GM19324 (cell line): Measurements from ENCODE around the gene LONP1.
A peak's percentile ranks its signal among the peaks of the same experiment; 100 is the strongest.

Experiments
- ATAC-seq: cut with Tn5 transposase; IDR thresholded peaks from one replicate; pipeline ENCODE4 v1.9.1; 2021; ENCODE audit warnings: mild to moderate bottlenecking, moderate library complexity; ENCODE audit not compliant: unreplicated experiment, low FRiP score

The LONP1 gene

DNA sequence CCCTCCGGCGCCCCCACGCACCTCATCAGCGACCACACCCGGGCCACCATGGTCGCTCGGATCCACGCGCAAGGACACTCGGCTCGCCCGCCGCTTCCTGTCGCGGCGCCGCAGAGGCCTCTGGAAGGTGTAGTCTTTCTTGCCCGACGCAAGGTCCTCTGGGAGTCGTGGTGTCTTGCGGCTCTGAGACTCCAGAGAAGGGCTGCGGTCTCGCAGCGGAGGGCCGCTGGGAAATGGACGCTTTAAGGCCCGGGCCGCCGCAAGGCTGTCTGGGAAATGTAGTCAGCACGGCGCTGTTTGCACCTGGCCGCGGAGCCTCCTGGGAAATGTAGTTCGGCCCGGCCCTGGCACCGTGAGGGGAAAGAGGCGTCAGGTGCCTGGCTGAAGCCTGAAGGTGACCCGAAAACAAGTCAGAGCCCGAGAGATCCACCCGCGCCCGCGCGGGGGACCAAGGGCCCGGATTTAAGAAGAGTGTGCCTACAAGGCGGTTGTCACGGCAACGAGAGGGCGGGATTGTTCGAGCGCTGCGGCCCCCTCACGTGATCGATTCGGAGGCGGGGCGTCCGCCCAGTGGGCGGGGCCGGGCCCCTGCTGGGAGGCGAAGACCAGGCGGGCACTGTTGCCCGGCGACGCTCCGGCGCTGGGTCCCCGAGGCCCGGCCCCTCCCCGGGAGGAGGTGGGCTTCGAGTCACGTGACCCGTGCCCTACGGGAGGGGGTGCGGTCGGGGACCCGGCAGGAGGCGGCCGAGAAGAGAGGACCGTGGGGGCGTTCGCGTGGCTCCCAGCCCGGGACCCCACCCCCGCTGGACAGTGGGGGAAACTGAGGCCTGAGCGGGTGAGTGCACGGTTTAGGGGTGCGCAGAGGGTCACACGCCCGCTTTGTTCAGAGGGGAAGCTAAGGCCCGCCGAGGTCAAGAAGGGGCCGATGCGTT is 39.2 kb downstream of the LONP1 start, which contains the start of the genes HSD11B1L and MICOS13:
HSD11B1L (plus strand) TSS at position 591 of the 932 bp plus-strand sequence. CDS start 3,806 bp downstream, outside the sequence.
MICOS13 (minus strand) TSS at position 80 of the 932 bp plus-strand sequence; CDS start at position 50, 30 bp downstream.
- ATAC-seq, result peak; percentile 88

DNA sequence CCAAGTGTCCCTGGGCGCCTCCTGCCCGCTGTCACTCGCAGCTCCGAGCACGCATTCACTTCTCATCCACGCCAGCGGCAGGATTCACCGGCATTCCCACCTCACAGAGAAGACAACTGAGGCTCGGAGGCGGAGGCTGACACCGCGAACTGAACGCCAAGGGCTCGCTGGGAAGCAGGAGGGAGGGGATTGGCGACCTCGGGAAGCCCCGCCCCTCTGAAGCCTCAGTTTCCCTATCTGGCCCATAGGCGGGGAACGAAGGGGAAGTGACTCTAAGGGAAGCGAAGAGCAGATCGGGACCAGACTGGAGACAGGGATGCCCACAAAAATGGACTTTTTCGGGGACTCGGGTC is 39.9 kb downstream of the LONP1 start:
- no peak for ATAC-seq

DNA sequence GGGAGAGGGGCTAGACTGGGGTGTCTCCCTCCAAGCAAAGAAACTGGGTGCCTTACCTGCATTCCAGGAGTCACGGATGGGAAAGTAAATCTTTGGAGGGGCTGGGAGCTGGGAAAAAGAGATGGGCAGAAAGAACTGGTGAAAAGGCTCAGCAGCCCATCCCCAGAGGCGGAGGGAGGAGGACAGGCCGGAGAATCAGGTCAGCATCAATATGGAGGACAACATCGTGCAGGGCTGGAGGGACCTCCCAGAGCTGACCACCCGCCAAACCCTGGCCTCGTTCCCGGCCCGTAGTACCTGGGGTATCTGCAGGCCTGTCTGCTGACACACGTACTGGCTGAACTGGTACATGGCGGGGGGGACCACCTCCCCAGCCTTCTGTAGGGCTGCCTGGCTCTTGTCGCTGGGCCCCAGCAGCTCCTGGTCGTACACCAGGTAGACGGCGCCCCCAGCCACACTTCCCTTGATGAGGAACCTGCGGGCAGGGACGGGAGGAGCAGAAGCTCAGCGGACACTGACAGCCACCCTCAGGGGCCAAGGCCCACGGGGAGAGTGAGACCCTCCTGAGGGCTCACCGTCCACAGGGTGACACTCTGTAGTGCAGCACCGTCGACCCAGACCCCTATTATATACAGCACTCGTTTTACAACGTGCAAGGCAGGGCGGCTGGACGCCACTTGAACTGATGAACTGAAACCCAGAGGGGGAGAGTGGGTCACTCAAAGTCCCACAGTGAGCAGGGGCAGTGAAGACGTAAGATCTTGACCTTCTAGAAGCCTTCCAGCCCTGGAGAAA is 40.5 kb downstream of the LONP1 start:
- ATAC-seq, result no peak

DNA sequence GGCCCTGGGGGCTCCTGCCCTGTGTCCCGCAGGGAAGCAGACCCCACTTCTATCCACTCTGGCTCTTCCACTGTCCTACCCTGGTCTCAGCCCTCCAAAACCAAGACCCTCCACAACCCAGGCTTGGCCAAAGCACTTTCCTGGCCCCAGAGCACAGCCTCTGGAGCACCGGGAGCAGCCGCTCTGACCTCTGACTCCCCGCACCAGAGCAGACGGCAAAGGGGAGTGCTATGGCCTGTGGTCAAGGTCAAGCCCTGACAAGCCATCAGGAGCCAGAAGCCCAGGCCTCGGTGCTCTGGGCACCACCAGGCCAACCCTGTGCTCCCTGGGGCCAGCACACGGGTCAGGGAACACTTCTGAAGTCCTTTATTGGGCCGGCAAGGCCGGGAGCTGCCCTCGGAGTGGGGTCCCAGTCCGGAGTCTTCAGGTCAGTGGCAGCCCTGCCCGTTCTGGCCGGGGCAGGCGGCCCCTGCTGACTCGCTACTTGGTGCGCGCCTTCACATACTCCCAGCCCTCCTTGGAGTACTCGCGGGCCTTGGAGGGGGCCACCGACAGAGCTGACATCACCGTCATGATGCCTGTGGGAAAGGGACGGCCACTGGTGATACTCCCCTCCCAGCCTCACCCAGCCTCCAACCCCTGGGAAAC is 41.8 kb downstream of the LONP1 start:
- ATAC-seq, result no peak

DNA sequence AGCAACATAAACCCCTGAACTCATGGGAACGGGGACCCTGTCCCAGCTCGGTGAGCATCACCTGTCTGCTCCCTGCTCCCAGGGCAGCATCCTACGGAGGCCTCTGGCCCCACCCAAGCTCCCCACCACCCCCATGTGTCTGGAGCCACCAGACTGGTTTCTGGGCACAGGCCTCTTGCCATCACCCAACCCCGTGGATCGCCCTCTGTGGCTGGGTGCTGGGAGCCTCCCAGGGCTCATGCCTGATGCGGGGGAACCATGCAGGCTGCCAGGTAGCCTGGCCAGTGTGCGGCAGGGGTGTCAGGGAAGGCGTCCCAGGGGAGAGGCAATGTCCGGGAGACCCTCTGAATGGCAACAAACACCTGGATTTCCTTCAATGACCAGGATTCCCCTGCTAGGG is 42.4 kb downstream of the LONP1 start:
- no peak for ATAC-seq

DNA sequence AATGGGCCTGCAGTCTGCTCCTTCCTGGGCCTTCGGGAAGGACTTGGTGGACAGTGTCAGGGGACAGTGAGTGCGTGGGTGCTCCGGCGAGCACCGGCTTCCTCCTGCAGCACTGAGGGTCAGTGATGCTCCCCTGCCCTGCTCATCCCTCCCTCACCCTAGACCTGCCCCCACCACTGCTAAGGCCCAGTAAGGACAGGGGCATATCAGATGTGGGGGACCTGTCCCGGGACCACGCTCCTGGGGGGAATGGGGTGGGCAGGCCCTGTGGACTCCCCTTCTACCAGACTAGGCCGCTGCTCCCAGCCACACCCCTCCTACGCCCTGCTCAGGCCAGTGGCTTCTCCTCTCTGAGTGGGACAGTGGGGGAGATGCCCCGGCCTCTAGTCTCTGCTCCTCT is 42.8 kb downstream of the LONP1 start:
- ATAC-seq, result no peak

DNA sequence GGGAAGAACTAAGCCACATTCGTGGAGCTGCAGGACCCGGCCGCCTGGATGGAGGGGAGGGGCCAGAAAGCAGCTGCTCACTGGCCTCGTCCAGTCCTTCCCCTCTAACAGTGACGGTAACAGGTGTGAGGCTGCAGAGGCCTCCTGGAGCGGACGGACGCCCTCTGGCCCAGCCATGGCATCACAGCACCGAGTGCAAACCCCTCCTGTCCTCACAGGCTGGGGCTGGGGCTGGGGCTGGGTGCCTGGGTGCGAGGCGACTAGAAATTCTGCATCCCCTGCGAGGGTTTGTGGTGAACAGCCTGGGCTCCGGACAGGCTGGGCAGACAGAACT is 43.2 kb downstream of the LONP1 start:
- no peak for ATAC-seq

DNA sequence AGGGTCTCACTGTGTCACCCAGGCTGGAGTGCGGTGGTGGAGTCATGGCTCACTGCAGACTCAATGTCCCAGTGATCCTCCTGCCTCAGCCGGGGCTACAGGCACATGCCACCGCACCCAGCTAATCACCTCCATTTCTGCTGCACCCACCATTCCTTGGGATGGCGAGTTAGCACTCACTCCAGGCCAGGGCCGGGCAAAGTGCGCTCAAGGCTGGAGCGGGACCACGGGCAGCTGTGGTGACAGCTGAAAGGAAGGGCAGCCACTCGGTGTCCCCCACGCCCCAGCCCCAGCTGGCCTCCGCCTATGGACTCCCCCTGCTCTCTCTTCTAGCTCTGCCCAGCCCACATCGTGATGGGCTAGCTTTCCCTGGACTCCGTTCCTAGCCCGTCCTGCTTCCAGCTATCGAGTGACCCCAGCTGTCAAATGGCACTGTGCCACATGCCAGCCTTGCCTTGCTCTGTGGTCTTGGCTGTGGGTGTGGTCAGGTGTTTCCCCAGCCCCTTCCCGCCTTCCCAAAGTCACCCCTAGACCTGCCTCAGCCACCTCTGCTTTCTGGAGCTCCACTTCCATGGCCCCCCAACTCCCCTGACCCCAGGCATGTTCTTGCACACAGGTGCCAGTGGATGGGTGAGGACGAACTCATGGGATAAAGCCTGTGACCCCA is 43.7 kb downstream of the LONP1 start:
- ATAC-seq, result no peak

DNA sequence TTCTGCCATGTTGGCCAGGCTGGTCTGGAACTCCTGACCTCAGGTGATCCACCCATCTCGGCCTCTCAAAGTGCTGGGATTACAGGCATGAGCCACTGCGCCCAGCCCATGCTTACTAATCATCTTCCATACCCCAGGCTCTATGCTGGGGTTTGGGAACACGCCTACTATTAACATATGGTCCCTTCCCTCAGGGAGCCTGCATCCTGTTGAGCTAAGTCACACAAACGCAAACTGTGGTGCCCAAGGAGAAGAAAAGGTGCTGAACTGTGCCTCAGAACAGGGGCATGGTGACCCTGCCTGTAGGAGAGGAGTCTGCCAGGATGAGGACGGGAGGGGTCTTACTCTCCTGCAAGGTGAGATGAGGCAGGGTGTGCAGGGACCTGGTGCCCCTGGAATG is 45.2 kb downstream of the LONP1 start:
- ATAC-seq, result no peak

DNA sequence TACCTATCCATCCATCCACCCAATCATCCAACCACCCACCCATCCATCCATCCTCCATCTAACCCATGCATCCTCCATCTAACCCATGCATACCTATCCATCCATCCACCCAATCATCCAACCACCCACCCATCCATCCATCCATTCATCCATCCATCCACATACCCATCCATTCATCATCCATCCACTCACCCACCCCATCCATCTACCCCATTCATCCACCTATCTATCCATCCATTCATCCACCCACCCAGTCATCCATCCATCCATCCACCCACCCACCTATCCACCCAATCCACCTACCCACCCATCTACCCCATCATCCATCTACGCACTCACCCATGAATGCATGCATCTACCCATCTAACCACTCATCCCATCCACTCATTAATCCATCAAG is 46.2 kb downstream of the LONP1 start:
- no peak for ATAC-seq

DNA sequence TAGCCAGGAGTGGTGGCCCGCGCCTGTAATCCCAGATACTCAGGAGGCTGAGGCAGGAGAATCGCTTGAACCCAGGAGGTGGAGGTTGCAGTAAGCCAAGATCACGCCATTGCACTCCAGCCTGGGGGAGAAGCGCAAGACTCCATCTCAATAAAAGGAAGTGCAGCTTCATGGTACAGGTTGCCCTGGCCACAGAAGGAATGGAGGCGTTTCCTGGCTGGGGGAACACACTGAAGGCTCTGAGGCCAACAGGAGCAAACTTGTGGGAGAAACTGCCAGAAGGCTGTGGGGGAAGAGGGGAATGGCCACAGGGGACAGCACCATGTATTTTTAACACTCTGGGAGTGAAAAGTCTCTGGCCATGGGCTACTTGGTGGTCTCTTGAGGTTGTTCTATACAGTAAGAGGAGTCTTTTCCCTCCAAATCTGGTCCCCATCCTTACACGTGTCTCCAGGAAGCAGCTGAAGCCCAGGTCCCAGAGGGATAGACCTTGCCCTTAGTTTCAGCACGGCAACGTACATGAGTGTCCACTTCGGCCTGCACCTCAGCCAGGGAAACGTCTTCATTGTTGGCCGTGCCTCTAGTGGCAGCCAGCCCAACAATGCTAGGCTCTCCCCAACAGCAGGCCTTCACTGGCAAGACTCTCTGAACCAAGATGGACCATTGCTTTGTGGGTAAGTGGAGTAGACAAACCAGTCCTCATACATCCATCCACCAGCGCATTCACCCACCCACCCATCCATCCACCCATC is 47.1 kb downstream of the LONP1 start:
- ATAC-seq, result no peak

DNA sequence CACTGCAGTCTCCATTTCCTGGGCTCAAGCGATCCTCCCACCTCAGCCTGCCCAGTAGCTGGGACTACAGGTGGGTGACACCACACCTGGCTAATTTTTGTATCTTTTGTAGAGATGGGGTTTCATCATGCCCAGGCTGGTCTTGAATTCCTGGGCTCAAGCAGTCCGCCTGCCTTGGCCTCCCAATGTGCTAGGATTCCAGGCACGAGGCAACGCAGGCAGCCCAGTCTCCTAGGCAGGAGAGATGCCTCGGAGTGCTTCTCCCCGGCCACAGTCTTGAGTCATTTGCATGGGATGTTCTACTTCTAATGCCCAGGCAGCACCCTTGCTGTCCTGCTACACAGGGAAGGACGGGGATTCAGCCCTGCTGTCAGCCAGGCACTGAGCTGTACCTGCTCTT is 48.3 kb downstream of the LONP1 start:
- ATAC-seq, result no peak

DNA sequence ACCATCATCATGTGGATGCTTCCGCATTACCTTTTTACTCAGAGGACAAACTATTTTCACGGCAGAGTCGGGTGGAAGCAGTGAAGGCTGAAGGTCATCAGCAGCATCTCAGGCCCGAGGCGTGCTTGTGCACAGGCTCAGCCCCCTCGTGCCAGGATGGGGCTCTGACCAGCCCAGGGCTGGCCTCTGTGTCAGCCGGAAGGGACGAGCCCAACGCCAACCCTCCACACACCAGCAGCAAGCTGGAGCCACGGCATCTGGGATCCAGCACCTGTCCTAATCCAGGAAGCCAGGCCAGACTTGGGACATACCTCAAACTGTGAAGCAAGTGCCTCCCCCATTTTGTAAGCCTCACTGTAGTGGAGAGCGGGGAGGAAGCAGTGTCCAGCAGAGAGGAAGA is 50.7 kb downstream of the LONP1 start:
- ATAC-seq, result no peak

DNA sequence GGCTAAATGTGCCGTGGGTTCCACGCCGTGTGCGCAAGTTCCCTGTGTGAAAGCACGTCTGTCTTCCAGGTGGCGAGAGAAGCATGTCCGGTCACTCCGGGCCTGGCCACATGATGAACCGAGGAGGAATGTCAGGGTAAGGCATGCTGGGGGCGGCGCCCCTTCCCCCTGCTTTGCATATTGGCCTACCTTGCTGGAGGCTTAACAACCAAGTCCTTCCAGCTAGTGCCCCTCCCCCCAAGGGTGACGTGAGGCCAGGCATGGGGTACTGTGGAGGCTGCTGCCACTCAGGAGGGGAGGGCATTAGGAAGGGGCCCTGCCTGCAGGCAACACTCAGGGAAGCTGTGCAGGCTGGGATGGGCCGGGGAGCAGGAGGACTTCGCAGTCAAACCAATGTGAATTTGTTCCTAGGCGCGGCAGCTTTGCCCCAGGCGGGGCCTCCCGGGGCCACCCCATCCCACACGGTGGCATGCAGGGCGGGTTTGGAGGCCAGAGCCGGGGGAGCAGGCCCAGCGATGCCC is 52.1 kb downstream of the LONP1 start:
- ATAC-seq, result no peak

DNA sequence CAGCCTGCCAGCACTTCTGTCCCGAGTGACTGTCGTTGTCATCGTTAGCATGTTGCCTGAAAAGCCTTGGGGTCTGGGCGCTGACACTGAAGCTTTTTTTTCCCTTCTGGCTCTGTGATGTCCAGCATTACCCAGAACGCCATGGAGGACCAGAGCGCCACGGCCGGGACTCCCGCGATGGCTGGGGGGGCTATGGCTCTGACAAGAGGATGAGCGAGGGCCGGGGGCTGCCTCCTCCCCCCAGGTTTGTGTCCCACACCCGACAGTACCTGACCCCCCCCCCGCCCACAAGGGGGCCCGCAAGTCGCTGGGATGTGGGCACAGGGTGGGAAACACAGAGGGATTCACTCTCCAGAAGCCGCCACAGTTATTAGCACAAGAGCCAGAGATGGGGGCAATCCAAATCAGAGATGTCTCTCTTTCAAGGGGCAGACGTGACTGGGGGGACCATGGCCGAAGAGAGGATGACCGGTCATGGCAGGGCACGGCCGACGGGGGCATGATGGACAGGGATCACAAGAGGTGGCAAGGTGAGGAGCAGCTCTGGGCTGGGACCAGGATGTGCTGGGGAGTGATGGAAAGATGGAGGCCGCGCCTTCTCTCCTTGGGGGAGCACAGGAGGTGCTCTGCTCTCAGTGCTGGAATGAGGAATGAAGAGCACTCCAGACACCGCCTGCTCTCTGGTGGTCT is 52.9 kb downstream of the LONP1 start:
- ATAC-seq, result no peak

DNA sequence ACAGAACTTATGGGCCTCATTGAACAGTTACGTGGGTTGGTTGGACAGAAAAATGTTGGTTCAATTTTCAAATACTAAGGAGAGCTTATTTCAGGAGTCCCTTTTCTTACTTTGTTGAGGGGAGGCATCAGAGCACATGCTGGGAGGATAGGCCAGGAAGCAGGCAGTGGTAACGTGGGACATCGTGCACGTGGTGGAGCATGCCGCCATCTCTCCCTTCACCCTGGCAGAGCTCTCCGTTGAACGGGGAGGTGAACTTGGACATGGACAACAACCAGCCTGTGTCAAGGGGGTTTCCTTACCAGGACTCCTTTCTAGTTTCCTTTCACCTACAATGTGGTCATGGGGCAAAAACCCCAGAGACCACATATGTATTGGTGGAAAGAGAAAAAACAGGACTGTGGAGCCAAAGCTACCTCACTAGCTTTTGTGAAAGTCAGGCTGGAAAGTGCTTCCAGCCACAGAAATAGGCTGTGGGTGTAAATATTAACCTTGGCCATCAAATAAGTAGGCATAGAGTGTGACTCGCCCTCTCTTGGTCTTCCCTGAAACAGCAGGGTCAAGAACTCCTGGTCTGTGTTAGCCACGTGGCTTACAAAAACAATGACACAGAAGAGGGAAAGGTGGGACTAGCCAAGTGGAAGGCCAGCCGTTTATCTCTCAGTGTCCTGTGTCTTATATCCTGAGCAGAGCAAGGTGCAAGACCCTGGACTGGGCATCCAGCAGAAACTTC is 54.0 kb downstream of the LONP1 start:
- no peak for ATAC-seq

DNA sequence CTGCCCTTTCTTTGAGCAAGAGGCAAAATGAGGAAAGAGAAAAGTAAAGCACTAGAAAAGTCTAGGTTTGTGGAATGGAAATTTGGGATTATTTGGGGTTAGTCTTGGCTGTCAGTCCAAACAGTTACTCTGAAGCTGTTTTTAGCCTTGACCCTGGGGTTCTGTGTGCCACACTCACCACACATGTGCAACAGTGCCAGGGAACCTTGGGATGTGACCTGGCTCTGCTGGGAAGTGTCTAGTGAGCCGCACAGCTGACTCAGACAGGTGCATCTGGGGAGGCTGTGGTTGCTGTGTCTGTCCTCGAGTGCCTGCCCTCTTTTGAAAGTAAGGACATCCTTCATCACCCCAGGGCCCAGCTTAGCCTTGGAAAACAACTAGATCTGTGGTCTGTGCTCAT is 55.4 kb downstream of the LONP1 start:
- ATAC-seq, result no peak

DNA sequence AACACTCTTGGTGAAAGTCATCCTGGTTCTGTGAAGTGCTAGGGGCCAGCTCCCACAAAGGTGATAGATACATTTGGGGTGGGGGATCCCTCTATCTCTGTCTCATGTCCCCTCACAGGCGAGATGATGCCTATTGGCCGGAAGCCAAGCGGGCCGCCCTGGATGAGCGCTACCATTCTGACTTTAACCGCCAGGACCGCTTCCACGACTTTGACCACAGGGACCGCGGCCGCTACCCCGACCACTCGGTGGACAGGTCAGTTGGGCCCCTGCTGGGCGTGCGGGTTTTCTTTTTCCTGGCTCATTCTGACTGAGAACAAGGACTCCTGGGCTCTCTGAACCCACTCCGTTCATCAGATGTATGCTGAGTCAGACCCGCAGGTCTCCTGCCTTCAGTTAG is 56.0 kb downstream of the LONP1 start:
- ATAC-seq, result no peak
